ENCODE results near the gene NPAS2.

GRCh38 chr2:101040072-101040471 lies 220.1 kb downstream of the NPAS2 start:
- TF ChIP-seq, protein P1, sequence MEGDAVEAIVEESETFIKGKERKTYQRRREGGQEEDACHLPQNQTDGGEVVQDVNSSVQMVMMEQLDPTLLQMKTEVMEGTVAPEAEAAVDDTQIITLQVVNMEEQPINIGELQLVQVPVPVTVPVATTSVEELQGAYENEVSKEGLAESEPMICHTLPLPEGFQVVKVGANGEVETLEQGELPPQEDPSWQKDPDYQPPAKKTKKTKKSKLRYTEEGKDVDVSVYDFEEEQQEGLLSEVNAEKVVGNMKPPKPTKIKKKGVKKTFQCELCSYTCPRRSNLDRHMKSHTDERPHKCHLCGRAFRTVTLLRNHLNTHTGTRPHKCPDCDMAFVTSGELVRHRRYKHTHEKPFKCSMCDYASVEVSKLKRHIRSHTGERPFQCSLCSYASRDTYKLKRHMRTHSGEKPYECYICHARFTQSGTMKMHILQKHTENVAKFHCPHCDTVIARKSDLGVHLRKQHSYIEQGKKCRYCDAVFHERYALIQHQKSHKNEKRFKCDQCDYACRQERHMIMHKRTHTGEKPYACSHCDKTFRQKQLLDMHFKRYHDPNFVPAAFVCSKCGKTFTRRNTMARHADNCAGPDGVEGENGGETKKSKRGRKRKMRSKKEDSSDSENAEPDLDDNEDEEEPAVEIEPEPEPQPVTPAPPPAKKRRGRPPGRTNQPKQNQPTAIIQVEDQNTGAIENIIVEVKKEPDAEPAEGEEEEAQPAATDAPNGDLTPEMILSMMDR (IDR thresholded peaks at IDR 0.05), result no peak
- no peak for TF ChIP-seq POLR2A (IDR thresholded peaks at IDR 0.05)

All from adrenal gland (tissue), 5 donors.